ENCODE results near the gene ZNF335.

GRCh38 chr20:45974896-45975565 is 3.0 kb upstream of the ZNF335 start:
- TF ChIP-seq CTCF (IDR thresholded peaks at IDR 0.05; ENCODE audit: poor library complexity) = no peak
- TF ChIP-seq EZH2 (IDR thresholded peaks at IDR 0.05; ENCODE audit: borderline replicate concordance) = no peak
